CD4-positive, CD25-positive, alpha-beta regulatory T cell (primary cell): ENCODE measurements around the gene OTP. TPM values are rescaled to one million over a fixed set of nuclear protein-coding genes. Genes with fewer than 3 reads are reported as not detected.

Source experiments
- ATAC-seq, 2 donors: fragments of 150-1000 bp; cut with Tn5 transposase; one replicate each; pipeline ENCODE4 v1.10.0; 2021; ENCODE audit warnings: low read depth in 2 of 2, moderate number of reproducible peaks in 2 of 2, moderate library complexity in 1 of 2
- DNase-seq, 3 donors: peaks; one replicate each; pipeline versions ENCODE4 v3.0.0 to v3.0.0-alpha.2; 2012 to 2022; ENCODE audit warnings: mixed read lengths in 1 of 3
- H3K27ac ChIP-seq: one replicate; pipeline ENCODE4 v1.7.0; 2013; ENCODE audit warnings: mild to moderate bottlenecking, low read length; ENCODE audit not compliant: insufficient read depth, poor library complexity, severe bottlenecking
- H3K27me3 ChIP-seq: one replicate; pipeline ENCODE4 v1.7.0; 2013; ENCODE audit warnings: low read length; ENCODE audit not compliant: control insufficient read depth, insufficient read depth
- H3K36me3 ChIP-seq: one replicate; pipeline ENCODE4 v1.7.0; 2013; ENCODE audit warnings: mild to moderate bottlenecking, low read length, moderate library complexity; ENCODE audit not compliant: control insufficient read depth, insufficient read depth
- H3K4me1 ChIP-seq: 2 replicates; pipeline ENCODE4 v1.7.0; 2013; ENCODE audit warnings: mild to moderate bottlenecking, low read length; ENCODE audit not compliant: insufficient read depth, control insufficient read depth, poor library complexity, severe bottlenecking
- H3K4me3 ChIP-seq: one replicate; pipeline ENCODE4 v1.7.0; 2013; ENCODE audit warnings: low read depth, mild to moderate bottlenecking, low read length, moderate library complexity
- H3K9me3 ChIP-seq, 2 experiments: 1 replicate in 1 of 2; 2 replicates in 1 of 2; pipeline ENCODE4 v1.7.0; 2013; ENCODE audit warnings: low read length in 2 of 2, mild to moderate bottlenecking in 1 of 2, moderate library complexity in 1 of 2; ENCODE audit not compliant: control insufficient read depth in 2 of 2
- H3K27ac Mint-ChIP-seq, 3 donors: one replicate each; pipeline ENCODE4 v1.8.0; 2020 to 2022; ENCODE audit warnings: mild to moderate bottlenecking in 3 of 3, mixed read lengths in 3 of 3, moderate library complexity in 2 of 3
- H3K27me3 Mint-ChIP-seq: one replicate; pipeline ENCODE4 v1.8.0; 2022; ENCODE audit warnings: mild to moderate bottlenecking, mixed read lengths
- H3K36me3 Mint-ChIP-seq: one replicate; pipeline ENCODE4 v1.8.0; 2020; ENCODE audit warnings: mixed read lengths
- H3K4me1 Mint-ChIP-seq, 4 donors: one replicate each; pipeline ENCODE4 v1.8.0; 2020 to 2022; ENCODE audit warnings: mixed read lengths in 4 of 4, mild to moderate bottlenecking in 1 of 4
- H3K4me3 Mint-ChIP-seq, 4 donors: one replicate each; pipeline ENCODE4 v1.8.0; 2020 to 2022; ENCODE audit warnings: mild to moderate bottlenecking in 4 of 4, mixed read lengths in 4 of 4, moderate library complexity in 3 of 4
- H3K9me3 Mint-ChIP-seq, 7 donors: one replicate each; pipeline ENCODE4 v1.8.0; 2020 to 2022; ENCODE audit warnings: mixed read lengths in 7 of 7, mild to moderate bottlenecking in 3 of 7, moderate library complexity in 2 of 7
- polyA plus RNA-seq, 4 donors: library from polyadenylated mRNA; unstranded; fragments of 300-500 nt; fragmentation: Illumina TruSeq; gene quantifications; one replicate each; pipeline ENCODE4 v1.2.3, GENCODE V29; 2021
- total RNA-seq: library from RNA; stranded (reverse); gene quantifications from one replicate; pipeline ENCODE4 v1.2.3, GENCODE V29; 2022

Gene OTP
- total and polyA plus RNA-seq, 5 donors from 2014 or later = not detected

DNA sequence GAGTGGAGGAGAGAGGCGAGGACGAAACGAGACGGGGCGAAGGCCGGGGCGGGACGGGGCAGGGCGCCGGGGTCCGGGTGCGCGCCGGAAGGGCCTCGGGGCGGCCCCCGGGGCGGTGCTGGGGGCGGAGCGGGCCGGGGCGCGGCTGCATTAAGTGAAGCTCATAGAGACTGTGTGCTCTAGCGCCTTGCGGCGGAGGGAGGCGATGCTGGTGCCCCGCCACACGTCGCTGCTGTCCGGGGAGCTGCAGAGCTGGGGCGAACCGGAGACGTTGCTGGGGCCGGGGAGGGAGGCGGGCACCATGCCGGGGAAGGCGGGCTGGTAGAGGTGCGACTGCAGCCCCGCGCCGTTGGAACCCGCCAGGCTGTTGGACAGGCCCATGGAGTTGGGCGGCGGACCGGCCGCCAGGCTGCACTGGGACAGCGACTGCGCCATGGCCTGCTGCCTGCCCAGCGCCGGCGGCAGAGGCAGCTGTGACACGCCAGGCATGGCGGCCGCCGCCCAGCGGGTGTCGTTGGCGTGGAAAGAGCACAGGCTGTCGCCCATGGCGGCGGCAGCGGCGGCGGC lies 8.3 kb downstream of the OTP start:
- H3K4me1 Mint-ChIP-seq = peaks cover 20 to 28% (median 23%) of the 10 kb centered on the region in 4 donors
- peaks cover 65% of the 10 kb centered on the region for H3K27me3 ChIP-seq
- H3K4me1 ChIP-seq = peaks cover 30% of the 10 kb centered on the region
- H3K4me3 ChIP-seq = no peak overlapping the region
- H3K27ac ChIP-seq = no peak overlapping the region
- H3K27me3 Mint-ChIP-seq = peaks cover 91% of the 10 kb centered on the region
- no peaks in the 10 kb centered on the region for H3K36me3 Mint-ChIP-seq
- no peaks in the 10 kb centered on the region for H3K36me3 ChIP-seq
- peaks cover 10 to 12% of the 10 kb centered on the region in 2 experiments for H3K9me3 ChIP-seq
- ATAC-seq = peak; percentile 61 to 64
- H3K27ac Mint-ChIP-seq = no peak overlapping the region
- peaks cover 0 to 15% (median 6%) of the 10 kb centered on the region in 7 donors for H3K9me3 Mint-ChIP-seq
- DNase-seq = peak in 1 of 3 donors; percentile 69
- peak overlapping the region; percentile 84 to 94 (median 88) for H3K4me3 Mint-ChIP-seq

DNA sequence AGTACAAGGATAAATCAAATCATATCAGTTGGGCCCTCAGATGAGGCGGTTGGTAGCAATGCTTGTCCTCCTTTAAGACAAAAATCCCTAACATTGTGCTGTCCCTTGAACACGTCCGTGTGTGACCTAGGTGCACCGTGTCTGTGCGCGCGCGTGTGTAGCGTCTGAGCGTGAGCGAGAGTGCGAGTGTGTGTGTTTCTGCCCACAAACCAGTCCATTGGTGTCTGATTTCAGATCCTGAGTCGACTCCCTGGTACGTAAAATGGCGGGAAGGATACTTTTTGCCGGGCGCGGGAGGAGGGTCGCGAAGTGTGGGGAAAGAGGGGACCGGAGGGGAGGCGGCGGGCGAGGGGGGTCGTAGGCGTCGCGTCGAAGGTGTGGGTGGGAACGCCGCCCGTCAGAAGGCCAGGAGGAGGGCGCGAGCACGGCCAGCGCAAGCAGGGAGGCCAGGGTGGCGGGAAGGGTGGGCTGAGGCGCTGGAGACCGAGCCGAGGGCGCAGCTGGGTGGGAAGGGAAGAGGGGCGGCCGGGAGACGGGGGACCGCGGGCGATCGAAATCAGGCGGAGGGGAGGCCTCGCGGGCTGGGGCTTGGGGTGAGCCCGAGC lies 8.9 kb downstream of the OTP start:
- Mint-ChIP-seq H3K9me3 (peaks cover 0 to 15% (median 6%) of the 10 kb centered on the region in 7 donors), H3K4me3 (peak overlapping the region; percentile 64 to 91 (median 86)), H3K27me3 (peaks cover 92% of the 10 kb centered on the region), H3K4me1 (peaks cover 20 to 28% (median 23%) of the 10 kb centered on the region in 4 donors), H3K36me3 (no peaks in the 10 kb centered on the region), H3K27ac (peak overlapping the region in 1 of 3 donors; percentile 60)
- Histone ChIP-seq H3K4me3 (peak overlapping the region; percentile 22), H3K27me3 (peaks cover 63% of the 10 kb centered on the region), H3K27ac (no peak overlapping the region), H3K36me3 (no peaks in the 10 kb centered on the region), H3K4me1 (peaks cover 30% of the 10 kb centered on the region), H3K9me3 (peaks cover 7 to 11% of the 10 kb centered on the region in 2 experiments)
- no peak for ATAC-seq
- no peak for DNase-seq

DNA sequence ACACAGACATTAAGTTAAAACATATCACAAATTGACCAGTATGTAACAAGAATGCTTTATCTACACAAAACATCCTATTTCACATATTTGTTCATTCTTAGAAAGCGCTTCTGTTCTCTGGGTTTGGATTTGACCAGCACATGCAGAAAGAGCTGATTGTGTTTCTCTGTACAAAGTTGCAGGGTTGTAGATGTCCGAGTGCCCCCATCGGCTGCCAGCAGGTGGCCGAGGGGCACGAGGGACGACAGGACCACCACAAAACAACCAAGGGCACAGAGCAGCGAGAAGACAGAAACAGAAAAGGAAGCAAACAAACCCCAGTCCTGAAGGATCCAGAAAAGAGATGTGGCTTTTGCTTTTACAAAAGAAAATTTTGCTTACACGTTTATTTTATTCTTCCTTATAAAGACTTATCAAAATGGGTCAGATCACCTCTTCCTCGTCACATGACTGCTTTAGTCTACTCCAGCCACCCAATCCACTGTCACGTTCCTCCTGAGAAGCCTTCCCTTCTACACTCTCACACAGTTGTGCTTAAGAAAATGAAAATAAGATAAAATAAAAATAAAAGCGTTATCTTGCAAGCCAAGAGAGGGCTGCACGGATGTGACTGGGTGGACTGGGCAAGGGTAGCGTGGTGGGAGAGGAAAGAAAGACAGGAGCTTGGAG lies 9.5 kb downstream of the OTP start:
- peaks cover 92% of the 10 kb centered on the region for H3K27me3 Mint-ChIP-seq
- peaks cover 62% of the 10 kb centered on the region for H3K27me3 ChIP-seq
- H3K9me3 ChIP-seq = peaks cover 6 to 11% of the 10 kb centered on the region in 2 experiments
- DNase-seq = no peak
- peak overlapping the region; percentile 64 to 87 (median 86) for H3K4me3 Mint-ChIP-seq
- H3K9me3 Mint-ChIP-seq = peaks cover 0 to 15% (median 6%) of the 10 kb centered on the region in 7 donors
- H3K27ac Mint-ChIP-seq = peak overlapping the region in 1 of 3 donors; percentile 60
- no peaks in the 10 kb centered on the region for H3K36me3 Mint-ChIP-seq
- H3K4me1 ChIP-seq = peaks cover 30% of the 10 kb centered on the region
- no peak for ATAC-seq
- peak overlapping the region; percentile 22 for H3K4me3 ChIP-seq
- H3K36me3 ChIP-seq = no peaks in the 10 kb centered on the region
- no peak overlapping the region for H3K27ac ChIP-seq
- H3K4me1 Mint-ChIP-seq = peaks cover 20 to 28% (median 23%) of the 10 kb centered on the region in 4 donors

DNA sequence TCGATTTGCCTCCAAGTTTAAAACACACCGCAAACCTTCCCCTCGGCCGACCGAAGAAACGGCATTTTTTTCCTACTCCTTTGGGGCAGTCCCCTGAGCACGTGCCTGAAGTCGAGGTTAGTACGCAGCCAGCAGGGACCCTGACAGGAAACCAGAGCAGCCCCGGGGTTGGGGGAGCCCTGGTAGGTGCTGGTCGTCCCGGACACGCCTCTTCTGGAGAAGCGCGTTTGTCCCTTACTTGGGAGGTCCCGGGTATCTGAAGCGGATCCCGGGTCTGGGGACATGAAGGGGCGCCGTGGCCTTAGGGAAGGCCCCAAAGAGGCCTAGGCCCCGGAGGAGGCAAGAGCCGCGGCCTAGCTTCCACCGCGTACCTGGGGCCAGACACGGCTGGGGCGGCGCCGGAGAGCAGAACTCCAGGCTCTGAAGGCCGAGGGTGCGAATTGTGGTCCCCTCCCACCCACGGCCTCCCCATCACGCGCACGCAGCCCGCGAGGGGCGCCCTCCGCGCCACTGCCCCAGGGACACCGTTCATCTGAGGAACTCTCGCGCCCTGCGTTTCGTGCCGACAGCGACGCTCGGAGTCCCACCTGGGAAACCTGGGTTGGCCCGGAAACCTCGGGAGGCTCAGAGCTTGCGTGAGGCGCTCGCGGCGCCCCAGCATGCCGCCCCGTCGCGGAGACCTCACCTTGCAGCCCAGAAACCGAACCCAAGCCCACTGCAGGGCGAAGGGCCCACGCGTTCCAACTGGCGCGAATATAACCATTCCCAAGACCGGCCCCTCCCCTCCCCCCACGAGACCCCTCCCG lies 10.4 kb downstream of the OTP start:
- peaks cover 92% of the 10 kb centered on the region for H3K27me3 Mint-ChIP-seq
- H3K27me3 ChIP-seq = peaks cover 55% of the 10 kb centered on the region
- no peaks in the 10 kb centered on the region for H3K36me3 Mint-ChIP-seq
- no peak overlapping the region for H3K27ac Mint-ChIP-seq
- peaks cover 2 to 11% of the 10 kb centered on the region in 2 experiments for H3K9me3 ChIP-seq
- no peak for ATAC-seq
- H3K36me3 ChIP-seq = no peaks in the 10 kb centered on the region
- H3K27ac ChIP-seq = no peak overlapping the region
- H3K4me1 Mint-ChIP-seq = peaks cover 20 to 28% (median 23%) of the 10 kb centered on the region in 4 donors
- H3K4me3 ChIP-seq = no peak overlapping the region
- peak overlapping the region in 2 of 4 donors; percentile 32 to 64 for H3K4me3 Mint-ChIP-seq
- H3K4me1 ChIP-seq = peaks cover 30% of the 10 kb centered on the region
- H3K9me3 Mint-ChIP-seq = peaks cover 0 to 13% (median 6%) of the 10 kb centered on the region in 7 donors
- no peak for DNase-seq

DNA sequence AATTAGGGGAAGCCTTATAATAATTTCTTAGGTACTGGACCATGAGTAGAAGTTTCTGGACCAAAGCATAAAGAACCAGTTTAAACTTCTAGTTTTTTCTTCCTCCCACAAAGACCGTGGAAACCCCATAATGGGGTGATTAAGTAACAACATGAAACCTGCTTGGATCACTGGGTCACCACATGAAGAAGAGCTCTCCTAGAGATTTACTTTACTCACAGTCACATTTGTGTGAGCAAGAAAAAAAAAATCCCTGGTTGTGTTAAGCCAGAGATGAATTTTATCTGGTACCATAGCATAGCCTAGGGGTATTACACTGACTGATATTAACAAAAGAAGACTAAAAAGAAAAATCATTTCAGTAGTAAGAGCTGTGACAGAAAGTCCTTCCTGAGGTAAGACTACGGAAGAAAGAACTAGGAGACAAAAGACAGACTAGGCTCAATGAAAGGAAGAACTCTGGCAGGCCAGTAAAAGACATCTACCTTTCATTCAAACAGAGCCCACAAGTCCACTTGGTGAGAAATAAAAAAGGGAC lies 15.2 kb downstream of the OTP start:
- no peak overlapping the region for H3K4me3 Mint-ChIP-seq
- peaks cover 50% of the 10 kb centered on the region for H3K27me3 ChIP-seq
- H3K4me1 ChIP-seq = no peaks in the 10 kb centered on the region
- ATAC-seq (no peak), DNase-seq (no peak)
- no peaks in the 10 kb centered on the region for H3K9me3 ChIP-seq
- no peaks in the 10 kb centered on the region for H3K36me3 ChIP-seq
- H3K9me3 Mint-ChIP-seq = peaks cover 0 to 7% (median 2%) of the 10 kb centered on the region in 7 donors
- H3K4me1 Mint-ChIP-seq = peaks cover 0 to 2% (median 0%) of the 10 kb centered on the region in 4 donors
- peaks cover 85% of the 10 kb centered on the region for H3K27me3 Mint-ChIP-seq
- H3K27ac ChIP-seq = no peak overlapping the region
- no peak overlapping the region for H3K4me3 ChIP-seq
- no peaks in the 10 kb centered on the region for H3K36me3 Mint-ChIP-seq
- no peak overlapping the region for H3K27ac Mint-ChIP-seq

DNA sequence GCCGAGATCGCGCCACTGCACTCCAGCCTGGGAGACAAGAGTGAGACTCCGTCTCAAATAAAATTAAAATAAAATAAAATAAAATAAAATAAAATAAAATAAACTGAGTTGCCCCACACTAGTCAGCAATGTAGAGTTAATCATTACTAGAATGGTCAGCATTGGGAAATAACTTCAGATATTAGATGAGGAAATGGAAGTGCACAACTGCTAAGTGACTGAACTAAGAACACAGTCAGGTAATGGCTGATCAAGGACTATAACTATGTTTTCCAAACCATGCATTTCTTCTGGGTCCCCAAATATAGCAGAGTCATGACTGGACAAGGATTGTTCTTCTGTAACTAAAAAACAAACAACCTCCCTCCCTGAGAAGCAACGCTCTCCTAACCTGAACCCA lies 17.1 kb downstream of the OTP start:
- no peak for ATAC-seq
- no peak overlapping the region for H3K27ac Mint-ChIP-seq

DNA sequence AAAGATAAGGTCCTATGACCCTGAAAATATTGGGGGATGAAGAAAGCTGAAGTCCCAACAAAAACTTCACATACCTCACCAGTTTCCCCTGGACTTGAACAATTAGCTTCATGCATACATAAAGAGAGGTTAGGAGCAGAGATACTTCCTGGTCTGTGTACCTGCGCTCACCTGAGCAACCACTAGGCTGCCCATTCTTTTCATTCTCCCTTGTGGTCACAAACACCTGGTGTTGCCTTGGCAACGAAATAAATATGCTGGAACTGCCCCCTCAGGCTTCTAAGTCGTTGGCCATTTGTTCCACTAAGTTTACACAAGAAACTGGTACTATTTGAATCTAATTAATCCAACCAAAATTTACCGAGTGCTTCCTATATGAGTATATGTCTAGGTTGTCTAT lies 18.1 kb downstream of the OTP start:
- Mint-ChIP-seq H3K27me3 (peaks cover 70% of the 10 kb centered on the region), H3K4me3 (no peak overlapping the region), H3K27ac (no peak overlapping the region), H3K36me3 (no peaks in the 10 kb centered on the region), H3K9me3 (peaks cover 0 to 4% (median 0%) of the 10 kb centered on the region in 7 donors), H3K4me1 (no peaks in the 10 kb centered on the region)
- Histone ChIP-seq H3K36me3 (no peaks in the 10 kb centered on the region), H3K4me3 (no peak overlapping the region), H3K27me3 (peaks cover 33% of the 10 kb centered on the region), H3K9me3 (no peaks in the 10 kb centered on the region), H3K4me1 (no peaks in the 10 kb centered on the region), H3K27ac (no peak overlapping the region)
- DNase-seq (peak in 1 of 3 donors; percentile 17), ATAC-seq (peak in 1 of 2 donors; percentile 34)

More for the DNA sequence above, 17.1 kb downstream of the OTP start:
- no peak for DNase-seq
- peaks cover 0 to 8% (median 1%) of the 10 kb centered on the region in 7 donors for H3K9me3 Mint-ChIP-seq
- H3K4me1 ChIP-seq = no peaks in the 10 kb centered on the region
- peaks cover 43% of the 10 kb centered on the region for H3K27me3 ChIP-seq
- H3K36me3 ChIP-seq = no peaks in the 10 kb centered on the region
- H3K9me3 ChIP-seq = no peaks in the 10 kb centered on the region
- no peak overlapping the region for H3K4me3 Mint-ChIP-seq
- no peak overlapping the region for H3K4me3 ChIP-seq
- H3K27me3 Mint-ChIP-seq = peaks cover 80% of the 10 kb centered on the region
- no peaks in the 10 kb centered on the region for H3K4me1 Mint-ChIP-seq
- no peaks in the 10 kb centered on the region for H3K36me3 Mint-ChIP-seq
- H3K27ac ChIP-seq = no peak overlapping the region
